Kidney epithelial cell (primary cell): Measurements from ENCODE around the gene RAVER1. TPM values are rescaled to one million over a fixed set of nuclear protein-coding genes. Genes with fewer than 3 reads are reported as not detected.
A peak's percentile ranks its signal among the peaks of the same experiment; 100 is the strongest.

Experiments used
- DNase-seq: peaks from one replicate; pipeline ENCODE4 v3.0.0-alpha.2; 2010; ENCODE audit warnings: low read depth
- H3K27me3 ChIP-seq: 2 replicates; pipeline ENCODE4 v1.6.0; 2011; ENCODE audit warnings: low read length; ENCODE audit not compliant: control insufficient read depth, insufficient read depth
- H3K36me3 ChIP-seq: 2 replicates; pipeline ENCODE4 v1.5.1; 2011; ENCODE audit warnings: low read length; ENCODE audit not compliant: control insufficient read depth, insufficient read depth
- H3K4me3 ChIP-seq: 2 replicates; pipeline ENCODE4 v1.5.1; 2011; ENCODE audit warnings: low read depth, mild to moderate bottlenecking, control low read depth, low read length
- total RNA-seq: library from RNA; depleted of rRNA; stranded (reverse); fragments of >200 nt; gene quantifications from 2 replicates; pipeline ENCODE4 v1.2.3, GENCODE V29; 2015
- TF ChIP-seq, protein P1 (sequence below): IDR thresholded peaks from 2 replicates; pipeline ENCODE4 v1.5.1; 2011; ENCODE audit warnings: mild to moderate bottlenecking, moderate library complexity, low read length, control low read depth, inconsistent platforms; ENCODE audit not compliant: insufficient read depth, poor library complexity, severe bottlenecking

RAVER1 gene
- total RNA-seq, 1 donor from 2014 or later = 32.9 TPM

DNA sequence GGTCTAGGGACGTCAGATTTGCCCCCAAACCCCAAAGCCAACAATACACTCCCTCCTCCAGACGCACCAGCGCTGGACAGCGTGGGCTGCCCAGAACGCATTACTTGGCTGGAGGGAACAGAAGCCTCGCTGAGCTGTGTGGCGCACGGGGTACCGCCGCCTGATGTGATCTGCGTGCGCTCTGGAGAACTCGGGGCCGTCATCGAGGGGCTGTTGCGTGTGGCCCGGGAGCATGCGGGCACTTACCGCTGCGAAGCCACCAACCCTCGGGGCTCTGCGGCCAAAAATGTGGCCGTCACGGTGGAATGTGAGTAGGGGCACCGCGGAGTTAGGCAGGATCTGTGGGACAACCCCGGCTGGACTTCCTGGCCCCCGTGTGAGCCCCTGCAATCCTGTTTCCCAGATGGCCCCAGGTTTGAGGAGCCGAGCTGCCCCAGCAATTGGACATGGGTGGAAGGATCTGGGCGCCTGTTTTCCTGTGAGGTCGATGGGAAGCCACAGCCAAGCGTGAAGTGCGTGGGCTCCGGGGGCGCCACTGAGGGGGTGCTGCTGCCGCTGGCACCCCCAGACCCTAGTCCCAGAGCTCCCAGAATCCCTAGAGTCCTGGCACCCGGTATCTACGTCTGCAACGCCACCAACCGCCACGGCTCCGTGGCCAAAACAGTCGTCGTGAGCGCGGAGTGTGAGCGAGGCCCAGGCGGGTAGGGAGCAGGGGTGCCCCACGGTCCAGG is 39.5 kb downstream of the RAVER1 start:
- H3K36me3 ChIP-seq = no peaks in the 10 kb centered on the region
- H3K27me3 ChIP-seq = peaks cover 78% of the 10 kb centered on the region
- DNase-seq = no peak
- TF ChIP-seq, protein P1, sequence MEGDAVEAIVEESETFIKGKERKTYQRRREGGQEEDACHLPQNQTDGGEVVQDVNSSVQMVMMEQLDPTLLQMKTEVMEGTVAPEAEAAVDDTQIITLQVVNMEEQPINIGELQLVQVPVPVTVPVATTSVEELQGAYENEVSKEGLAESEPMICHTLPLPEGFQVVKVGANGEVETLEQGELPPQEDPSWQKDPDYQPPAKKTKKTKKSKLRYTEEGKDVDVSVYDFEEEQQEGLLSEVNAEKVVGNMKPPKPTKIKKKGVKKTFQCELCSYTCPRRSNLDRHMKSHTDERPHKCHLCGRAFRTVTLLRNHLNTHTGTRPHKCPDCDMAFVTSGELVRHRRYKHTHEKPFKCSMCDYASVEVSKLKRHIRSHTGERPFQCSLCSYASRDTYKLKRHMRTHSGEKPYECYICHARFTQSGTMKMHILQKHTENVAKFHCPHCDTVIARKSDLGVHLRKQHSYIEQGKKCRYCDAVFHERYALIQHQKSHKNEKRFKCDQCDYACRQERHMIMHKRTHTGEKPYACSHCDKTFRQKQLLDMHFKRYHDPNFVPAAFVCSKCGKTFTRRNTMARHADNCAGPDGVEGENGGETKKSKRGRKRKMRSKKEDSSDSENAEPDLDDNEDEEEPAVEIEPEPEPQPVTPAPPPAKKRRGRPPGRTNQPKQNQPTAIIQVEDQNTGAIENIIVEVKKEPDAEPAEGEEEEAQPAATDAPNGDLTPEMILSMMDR = no peak
- no peak overlapping the region for H3K4me3 ChIP-seq

DNA sequence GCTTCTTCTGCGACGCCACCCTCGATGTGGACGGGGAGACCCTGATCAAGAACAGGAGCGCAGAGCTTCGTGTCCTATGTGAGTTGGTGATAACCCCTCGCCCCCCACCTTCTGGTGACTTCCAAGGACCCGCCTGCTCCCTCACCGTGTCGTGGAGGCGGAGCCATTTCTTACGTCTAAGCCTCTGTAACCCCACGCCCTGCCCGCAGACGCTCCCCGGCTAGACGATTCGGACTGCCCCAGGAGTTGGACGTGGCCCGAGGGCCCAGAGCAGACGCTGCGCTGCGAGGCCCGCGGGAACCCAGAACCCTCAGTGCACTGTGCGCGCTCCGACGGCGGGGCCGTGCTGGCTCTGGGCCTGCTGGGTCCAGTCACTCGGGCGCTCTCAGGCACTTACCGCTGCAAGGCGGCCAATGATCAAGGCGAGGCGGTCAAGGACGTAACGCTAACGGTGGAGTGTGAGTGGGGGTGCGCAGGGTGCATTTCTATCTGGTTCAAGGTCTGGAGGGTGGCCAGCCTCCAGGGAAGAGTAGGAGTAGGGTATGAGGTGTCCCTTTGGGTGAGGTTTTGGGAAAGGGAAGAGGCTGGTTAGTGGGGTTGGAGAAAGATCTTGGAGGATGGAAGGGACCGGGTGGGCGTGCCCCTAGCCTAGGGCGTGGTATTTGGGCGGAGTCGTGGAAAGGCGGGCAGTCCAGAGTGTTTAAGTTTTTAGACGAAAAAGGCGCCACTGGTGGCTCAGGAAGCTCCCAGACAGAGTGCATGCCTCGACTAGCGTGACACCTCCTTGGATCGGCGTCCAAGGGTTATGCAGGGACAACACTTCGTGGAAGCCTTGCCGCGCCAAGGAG is 40.3 kb downstream of the RAVER1 start:
- no peak for DNase-seq
- peaks cover 84% of the 10 kb centered on the region for H3K27me3 ChIP-seq
- TF ChIP-seq, protein P1 = no peak
- H3K4me3 ChIP-seq = peak overlapping the region; percentile 26
- H3K36me3 ChIP-seq = no peaks in the 10 kb centered on the region

DNA sequence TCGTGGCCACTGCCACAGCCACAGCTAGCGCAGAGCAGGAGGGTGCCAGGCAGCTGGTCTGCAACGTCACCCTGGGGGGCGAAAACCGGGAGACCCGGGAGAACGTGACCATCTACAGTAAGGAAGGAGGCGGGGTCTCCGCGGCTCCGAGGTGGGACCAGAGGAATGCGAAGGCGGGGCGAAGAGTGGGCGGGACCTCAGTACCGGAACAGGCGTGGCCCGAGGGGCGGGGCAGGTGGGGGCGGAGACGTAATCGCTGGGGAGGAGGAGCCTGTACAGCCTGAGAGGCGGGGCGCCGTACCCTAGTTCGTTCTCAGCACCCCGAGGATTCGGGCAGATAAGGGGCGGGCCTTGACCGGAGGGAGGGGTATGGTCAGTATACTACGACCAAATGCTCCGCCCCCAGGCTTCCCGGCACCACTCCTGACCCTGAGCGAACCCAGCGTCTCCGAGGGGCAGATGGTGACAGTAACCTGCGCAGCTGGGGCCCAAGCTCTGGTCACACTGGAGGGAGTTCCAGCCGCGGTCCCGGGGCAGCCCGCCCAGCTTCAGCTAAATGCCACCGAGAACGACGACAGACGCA is 41.0 kb downstream of the RAVER1 start:
- Histone ChIP-seq H3K4me3 (peak overlapping the region; percentile 26), H3K36me3 (no peaks in the 10 kb centered on the region), H3K27me3 (peaks cover 91% of the 10 kb centered on the region)
- TF ChIP-seq, protein P1 = no peak
- DNase-seq = no peak

DNA sequence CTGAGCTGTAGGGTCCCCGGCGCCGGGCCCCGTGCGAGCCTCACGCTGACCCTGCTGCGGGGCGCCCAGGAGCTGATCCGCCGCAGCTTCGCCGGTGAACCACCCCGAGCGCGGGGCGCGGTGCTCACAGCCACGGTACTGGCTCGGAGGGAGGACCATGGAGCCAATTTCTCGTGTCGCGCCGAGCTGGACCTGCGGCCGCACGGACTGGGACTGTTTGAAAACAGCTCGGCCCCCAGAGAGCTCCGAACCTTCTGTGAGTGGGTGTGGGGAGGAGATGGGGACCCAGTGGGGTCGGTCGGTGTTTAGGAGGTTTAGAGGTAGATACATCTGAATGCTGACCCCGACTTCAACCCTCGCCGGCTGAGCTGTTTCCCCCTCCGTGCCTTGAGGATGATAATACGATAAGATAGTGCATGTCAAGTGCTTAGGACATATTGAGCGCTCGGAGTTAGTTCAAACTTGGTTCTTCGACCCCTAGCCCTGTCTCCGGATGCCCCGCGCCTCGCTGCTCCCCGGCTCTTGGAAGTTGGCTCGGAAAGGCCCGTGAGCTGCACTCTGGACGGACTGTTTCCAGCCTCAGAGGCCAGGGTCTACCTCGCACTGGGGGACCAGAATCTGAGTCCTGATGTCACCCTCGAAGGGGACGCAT is 41.6 kb downstream of the RAVER1 start:
- Histone ChIP-seq H3K4me3 (peak overlapping the region; percentile 22), H3K36me3 (no peaks in the 10 kb centered on the region), H3K27me3 (peaks cover 97% of the 10 kb centered on the region)
- DNase-seq = no peak
- TF ChIP-seq, protein P1 = no peak

DNA sequence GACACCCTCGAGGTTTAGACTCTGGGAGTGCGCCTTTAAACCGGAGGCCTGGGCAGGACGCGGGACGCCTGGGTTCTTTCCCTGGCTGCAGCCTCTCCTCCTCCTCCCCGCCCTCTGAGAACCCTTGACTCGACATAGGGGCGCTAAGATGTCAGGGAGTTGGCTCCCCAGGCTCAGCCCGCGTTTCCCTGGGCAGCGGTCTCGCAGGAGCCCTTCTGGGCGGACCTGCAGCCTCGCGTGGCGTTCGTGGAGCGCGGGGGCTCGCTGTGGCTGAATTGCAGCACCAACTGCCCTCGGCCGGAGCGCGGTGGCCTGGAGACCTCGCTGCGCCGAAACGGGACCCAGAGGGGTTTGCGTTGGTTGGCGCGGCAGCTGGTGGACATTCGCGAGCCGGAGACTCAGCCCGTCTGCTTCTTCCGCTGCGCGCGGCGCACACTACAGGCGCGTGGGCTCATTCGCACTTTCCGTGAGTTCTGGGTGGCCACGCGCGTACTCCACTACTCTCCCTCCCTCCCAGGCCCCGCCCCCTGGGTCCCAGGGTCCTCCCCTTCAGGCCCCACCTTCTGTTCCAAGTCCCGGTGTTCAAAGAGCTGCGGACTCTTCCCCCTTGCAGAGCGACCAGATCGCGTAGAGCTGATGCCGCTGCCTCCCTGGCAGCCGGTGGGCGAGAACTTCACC is 42.3 kb downstream of the RAVER1 start:
- no peak for DNase-seq
- Histone ChIP-seq H3K4me3 (peak overlapping the region; percentile 22), H3K36me3 (no peaks in the 10 kb centered on the region), H3K27me3 (peaks cover 92% of the 10 kb centered on the region)
- TF ChIP-seq, protein P1 = no peak
